Measurements from ENCODE around the gene ZNF740. TPM values are rescaled to one million over a fixed set of nuclear protein-coding genes. Genes with fewer than 3 reads are reported as not detected.

The ZNF740 gene
- total and polyA plus RNA-seq, 2 donors (not counting 1 experiment from before 2014, with no cell fraction given), result 35.9 to 117 TPM

DNA sequence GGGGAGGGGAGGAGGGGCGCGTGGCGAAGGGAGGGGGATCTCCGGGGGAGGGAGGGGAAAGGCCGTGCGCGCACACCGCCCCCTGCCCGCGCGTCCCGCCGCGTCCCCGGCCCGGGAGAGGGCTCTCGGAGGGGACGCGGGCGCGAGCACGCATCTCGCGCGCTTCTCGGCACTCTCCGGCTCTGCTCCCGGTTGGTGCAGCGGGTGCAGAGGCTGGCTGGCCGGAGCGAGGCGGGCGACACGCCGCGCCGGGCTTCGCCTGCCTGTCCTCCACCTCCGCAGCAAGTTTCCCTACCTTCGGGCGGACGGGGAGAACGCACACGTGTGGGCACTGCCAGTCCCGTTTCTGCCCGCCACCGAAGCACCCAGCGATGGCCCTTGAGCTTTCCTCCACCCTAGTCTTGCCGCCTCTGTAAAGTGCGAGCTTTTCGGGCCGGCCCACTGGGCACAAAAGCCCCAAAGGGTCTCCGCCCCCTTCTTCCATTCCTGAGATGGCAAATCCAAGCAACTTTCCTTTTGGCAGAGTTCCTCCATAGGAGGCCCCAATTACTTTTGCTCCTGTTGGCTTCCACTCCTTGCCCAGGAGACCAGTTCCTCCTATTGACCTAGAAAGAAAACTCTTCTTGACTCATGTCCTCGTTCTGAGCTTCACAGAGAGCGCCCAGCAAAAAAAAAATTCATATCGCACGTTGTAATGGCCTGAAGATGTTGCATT is 566 bp downstream of the ZNF740 start:
- ATAC-seq (ENCODE audit: low read depth) (peak; percentile 47), DNase-seq (no peak)
- Histone ChIP-seq H3K27me3 (replicated peaks in 1 of 4; ENCODE audit: control extremely low read depth in 1 of 4, control insufficient read depth in 3 of 4, insufficient read depth in 4 of 4, low read length in 3 of 4) (no peaks in the 10 kb centered on the region), H3K4me3 (ENCODE audit: control extremely low read depth in 1 of 5, extremely low read depth in 1 of 5, insufficient read depth in 1 of 5, low read depth in 2 of 5, low read length in 4 of 5) (peak overlapping the region; percentile 43 to 92 (median 86)), H2AFZ (ENCODE audit: insufficient read depth, low read depth, low read length, poor library complexity, severe bottlenecking) (peak overlapping the region; percentile 97), H3K4me2 (replicated peaks; ENCODE audit: low read depth, low read length, poor library complexity, severe bottlenecking) (peak overlapping the region; percentile 77), H3K79me2 (ENCODE audit: control insufficient read depth, insufficient read depth, low read length) (peaks cover 43% of the 10 kb centered on the region), H3K9me3 (ENCODE audit: control extremely low read depth in 1 of 3, control insufficient read depth in 2 of 3, insufficient read depth in 1 of 3, low read length in 2 of 3) (no peaks in the 10 kb centered on the region), H3K4me1 (ENCODE audit: control insufficient read depth in 2 of 2, insufficient read depth in 2 of 2, low read length in 2 of 2) (peaks cover 28 to 38% of the 10 kb centered on the region in 2 donors), H4K20me1 (ENCODE audit: control insufficient read depth, insufficient read depth, low read length, poor library complexity, severe bottlenecking) (peaks cover 52% of the 10 kb centered on the region), H3K9ac (ENCODE audit: low read length) (peak overlapping the region; percentile 78), H3K27ac (ENCODE audit: low read length in 2 of 2) (peak overlapping the region; percentile 67 to 87), H3K36me3 (replicated peaks in 1 of 2; ENCODE audit: control extremely low read depth in 1 of 2, control insufficient read depth in 1 of 2, extremely low read depth in 1 of 2, insufficient read depth in 2 of 2, low read length in 1 of 2) (peaks cover 2 to 43% of the 10 kb centered on the region in 2 experiments)
- Mint-ChIP-seq H3K4me1 (peaks cover 54% of the 10 kb centered on the region), H3K4me3 (peak overlapping the region; percentile 95), H3K9me3 (ENCODE audit: insufficient read depth) (no peaks in the 10 kb centered on the region), H3K27me3 (no peaks in the 10 kb centered on the region), H3K27ac (peak overlapping the region; percentile 88)
- intact Hi-C loops (cut with micrococcal nuclease), result loop anchor here (1.0 to 5.0 kb wide), 14 partner anchors 9 to 320 kb away; partner anchors contain the start of genes EIF4B, ESPL1, ITGB7 and MYG1
- ChIA-PET POLR2A (interaction anchor here (0.6 to 2.8 kb wide), 19 partner anchors 10 to 175 kb away, joined by 3 to 24 read pairs (median 6); partner anchors contain the start of genes AAAS, EIF4B, ESPL1 and ITGB7), CTCF (interaction anchor here (0.5 to 7.6 kb wide), 17 partner anchors 9 to 240 kb away, joined by 3 to 56 read pairs (median 8); partner anchors contain the start of genes AAAS, ESPL1 and SPRYD3)
- WGBS (ENCODE audit: insufficient coverage), result 2% methylated on average over 54 of the region's 57 CpGs
- TF ChIP-seq, protein P1, sequence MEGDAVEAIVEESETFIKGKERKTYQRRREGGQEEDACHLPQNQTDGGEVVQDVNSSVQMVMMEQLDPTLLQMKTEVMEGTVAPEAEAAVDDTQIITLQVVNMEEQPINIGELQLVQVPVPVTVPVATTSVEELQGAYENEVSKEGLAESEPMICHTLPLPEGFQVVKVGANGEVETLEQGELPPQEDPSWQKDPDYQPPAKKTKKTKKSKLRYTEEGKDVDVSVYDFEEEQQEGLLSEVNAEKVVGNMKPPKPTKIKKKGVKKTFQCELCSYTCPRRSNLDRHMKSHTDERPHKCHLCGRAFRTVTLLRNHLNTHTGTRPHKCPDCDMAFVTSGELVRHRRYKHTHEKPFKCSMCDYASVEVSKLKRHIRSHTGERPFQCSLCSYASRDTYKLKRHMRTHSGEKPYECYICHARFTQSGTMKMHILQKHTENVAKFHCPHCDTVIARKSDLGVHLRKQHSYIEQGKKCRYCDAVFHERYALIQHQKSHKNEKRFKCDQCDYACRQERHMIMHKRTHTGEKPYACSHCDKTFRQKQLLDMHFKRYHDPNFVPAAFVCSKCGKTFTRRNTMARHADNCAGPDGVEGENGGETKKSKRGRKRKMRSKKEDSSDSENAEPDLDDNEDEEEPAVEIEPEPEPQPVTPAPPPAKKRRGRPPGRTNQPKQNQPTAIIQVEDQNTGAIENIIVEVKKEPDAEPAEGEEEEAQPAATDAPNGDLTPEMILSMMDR (IDR thresholded peaks at IDR 0.05), result no peak
- TF ChIP-seq EZH2 (IDR thresholded peaks at IDR 0.05; ENCODE audit: borderline replicate concordance, insufficient read depth, low read depth, low read length, poor library complexity, severe bottlenecking), result no peak

All from B cell (primary cell).